Vein endothelial cell (primary cell): ENCODE measurements around the gene ZNF688. TPM values are rescaled to one million over a fixed set of nuclear protein-coding genes. Genes with fewer than 3 reads are reported as not detected.

Experiments
- small RNA-seq: library from RNA; depleted of rRNA; stranded (forward); fragments of <200 nt; gene quantifications from one replicate; pipeline ENCODE3, GENCODE V24; 2012
- total RNA-seq: library from RNA; depleted of rRNA; stranded (reverse); fragments of >200 nt; gene quantifications from 2 replicates; pipeline ENCODE4 v1.2.3, GENCODE V29; 2012

Gene ZNF688
- 5.2 and 6.2 TPM in 2 replicates for total RNA-seq

DNA sequence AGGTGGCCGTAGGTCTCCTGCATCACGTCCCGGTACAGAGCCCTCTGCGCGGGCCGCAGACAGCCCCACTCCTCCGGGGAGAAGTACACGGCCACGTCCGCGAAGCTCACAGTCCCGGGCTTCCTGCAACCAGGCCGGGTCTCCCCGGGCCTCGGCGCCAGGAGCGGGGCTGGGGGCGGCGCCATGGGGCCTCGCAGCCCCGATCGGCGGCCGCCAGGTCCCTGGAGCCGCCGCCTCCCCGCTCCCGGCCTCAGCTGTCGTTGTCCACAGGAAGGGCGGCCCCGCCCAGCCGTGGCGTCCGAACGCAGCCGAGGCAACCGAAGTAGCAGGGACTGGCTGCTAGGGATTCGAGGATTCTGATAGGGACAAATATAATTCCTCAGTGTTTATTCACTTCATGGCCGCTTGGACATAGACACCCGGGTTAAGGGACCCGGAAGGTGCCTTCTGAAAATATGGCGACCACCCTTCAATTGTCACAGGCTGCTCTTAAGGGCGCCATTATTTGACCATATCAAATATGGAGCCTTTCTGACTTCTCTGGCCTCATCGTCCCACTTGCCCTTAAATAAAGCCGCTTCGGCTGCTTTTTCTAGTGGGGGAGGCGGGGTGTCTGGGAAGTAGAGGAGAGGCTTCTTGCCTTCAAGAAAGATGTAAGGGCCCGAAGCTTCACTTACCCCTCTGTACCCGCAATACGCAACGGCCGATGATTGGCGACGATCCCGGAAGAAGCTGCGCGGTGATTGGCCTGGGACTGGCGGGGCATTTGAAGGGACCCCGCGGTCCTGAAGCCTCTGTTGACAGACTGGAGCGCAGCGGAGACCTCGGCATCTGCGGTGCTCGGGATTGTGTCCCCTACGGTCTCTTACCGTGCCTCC lies at the start of gene ZNF688:
Gene ZNF688, minus strand, starts transcription at position 270 of the 878 bp plus-strand sequence. Its CDS starts 85 bp downstream, at position 185.

DNA sequence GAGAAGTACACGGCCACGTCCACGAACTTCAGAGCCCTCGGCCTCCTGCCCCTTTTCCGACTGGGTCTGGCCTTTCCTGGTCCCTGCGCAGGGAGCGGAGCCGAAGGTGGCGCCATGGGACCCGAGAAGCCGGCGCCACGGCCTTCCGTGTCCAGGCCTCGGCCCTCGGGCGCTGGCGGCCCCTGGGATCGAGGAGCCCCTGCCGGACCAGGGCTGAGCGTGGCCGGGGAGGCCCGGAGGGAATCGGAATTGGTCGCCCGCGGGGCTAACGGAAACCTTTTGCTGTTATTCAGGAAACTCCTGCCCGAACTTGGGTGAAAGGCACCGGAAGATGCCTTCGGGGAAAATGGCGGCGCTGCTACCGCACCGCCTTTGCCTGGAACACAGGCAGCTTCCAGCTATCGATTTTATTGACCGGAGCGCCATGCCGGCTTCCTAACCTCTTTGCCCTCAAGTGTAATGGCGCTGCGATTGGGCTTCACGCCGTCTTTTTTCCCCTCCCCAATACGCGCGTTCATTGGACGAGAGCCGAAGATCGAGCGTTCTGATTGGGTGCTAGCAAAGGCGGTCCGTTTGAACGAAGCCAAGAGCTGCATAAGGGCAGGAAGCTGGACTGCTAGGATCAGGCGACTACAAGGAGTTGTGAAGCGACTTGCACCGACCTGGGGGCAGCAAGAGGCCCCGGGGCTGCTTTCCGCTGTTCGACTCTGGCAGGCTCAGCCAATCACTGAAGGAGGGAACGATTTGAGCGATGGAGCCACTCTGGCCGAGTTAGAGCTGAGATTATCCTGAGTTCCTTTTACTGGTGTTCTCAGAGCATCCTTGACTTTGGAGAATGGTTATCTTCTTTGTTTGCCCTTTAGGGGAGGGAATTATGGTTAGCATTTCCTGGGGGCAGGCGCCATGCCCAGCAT lies 38.7 kb upstream of the ZNF688 start, which contains the start of gene ZNF689:
Gene ZNF689, minus strand, starts transcription at position 464 of the 914 bp plus-strand sequence. Its CDS starts 348 bp downstream, at position 116.

DNA sequence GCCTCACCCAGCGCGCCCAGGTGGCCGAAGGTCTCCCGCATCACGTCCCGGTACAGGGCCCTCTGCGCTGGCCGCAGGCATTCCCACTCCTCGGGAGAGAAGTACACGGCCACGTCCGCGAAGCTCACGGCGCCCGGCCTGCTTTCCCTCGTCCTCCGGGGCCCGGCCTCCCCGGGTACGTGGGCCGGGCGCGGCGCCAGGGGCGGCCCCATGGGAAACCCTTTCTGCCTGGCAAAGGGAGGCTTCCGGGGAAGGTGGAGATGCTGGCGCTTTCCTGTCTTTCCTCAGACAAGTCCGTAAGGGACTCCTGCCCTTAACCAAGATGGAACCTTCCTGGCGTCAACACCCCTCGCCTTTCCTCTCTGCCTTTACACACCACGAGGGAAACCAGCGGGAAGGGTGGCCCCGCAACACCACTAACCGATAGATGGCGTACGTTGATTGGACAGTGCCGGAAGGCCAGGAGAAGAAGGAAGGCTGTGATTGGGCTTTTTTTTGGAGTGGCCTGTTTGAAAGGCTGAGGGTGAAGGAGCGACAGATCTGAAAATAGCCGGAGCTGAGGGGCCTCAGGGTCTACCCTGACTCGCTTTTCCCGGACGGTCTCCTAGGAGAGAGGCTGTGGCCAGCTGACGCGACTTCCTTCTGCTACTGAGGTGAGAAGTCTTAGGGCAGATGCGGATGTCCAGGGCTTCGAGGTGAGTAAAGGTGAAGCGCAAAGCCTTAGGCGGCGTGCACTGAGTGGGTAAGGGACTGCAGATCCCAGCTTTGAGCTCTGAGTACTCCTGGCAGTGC lies 14.1 kb upstream of the ZNF688 start, which contains the start of gene ZNF785:
Gene ZNF785, minus strand, starts transcription at position 298 of the 792 bp plus-strand sequence. Its CDS starts 86 bp downstream, at position 212.

DNA sequence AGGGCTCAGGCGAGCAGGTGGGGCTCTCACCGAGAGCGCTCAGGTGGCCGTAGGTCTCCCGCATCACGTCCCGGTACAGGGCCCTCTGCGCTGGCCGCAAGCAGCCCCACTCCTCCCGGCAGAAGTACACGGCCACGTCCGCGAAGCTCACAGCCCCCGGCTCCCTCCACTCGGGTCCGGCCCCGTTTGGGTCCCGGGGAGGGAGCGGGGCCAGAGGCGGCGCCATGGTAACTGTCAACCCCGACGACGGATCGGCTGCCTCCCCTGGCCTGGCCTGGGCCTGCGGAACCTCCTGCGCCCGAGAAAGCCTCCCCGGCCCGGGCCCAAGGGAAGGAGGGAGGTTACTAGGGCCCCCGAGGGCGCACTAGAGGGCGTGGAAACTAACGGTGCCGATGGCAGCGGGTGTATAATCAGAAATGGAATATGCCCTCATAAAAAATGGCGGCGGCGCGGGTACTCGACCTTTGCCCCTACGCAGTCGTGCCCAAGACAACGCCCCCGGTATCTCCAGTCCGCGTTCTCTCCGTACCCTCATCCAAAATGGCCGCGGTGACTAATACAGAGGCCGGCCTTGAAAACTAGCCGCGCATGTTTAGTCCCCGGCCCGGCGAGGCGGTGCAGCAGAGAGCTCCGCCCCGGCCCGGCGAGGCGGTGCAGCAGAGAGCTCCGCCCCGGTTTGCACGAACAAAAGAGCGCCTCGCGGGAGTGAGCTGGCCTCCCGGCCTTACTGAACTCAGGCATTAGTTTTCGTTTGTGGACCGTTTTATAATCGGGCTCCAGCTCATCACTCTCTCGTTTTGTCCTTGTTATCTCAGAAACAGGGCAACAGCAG lies 13.3 kb downstream of the ZNF688 start, which contains the start of gene ZNF764:
Gene ZNF764, minus strand, starts transcription at position 418 of the 832 bp plus-strand sequence. Its CDS starts 192 bp downstream, at position 226.

DNA sequence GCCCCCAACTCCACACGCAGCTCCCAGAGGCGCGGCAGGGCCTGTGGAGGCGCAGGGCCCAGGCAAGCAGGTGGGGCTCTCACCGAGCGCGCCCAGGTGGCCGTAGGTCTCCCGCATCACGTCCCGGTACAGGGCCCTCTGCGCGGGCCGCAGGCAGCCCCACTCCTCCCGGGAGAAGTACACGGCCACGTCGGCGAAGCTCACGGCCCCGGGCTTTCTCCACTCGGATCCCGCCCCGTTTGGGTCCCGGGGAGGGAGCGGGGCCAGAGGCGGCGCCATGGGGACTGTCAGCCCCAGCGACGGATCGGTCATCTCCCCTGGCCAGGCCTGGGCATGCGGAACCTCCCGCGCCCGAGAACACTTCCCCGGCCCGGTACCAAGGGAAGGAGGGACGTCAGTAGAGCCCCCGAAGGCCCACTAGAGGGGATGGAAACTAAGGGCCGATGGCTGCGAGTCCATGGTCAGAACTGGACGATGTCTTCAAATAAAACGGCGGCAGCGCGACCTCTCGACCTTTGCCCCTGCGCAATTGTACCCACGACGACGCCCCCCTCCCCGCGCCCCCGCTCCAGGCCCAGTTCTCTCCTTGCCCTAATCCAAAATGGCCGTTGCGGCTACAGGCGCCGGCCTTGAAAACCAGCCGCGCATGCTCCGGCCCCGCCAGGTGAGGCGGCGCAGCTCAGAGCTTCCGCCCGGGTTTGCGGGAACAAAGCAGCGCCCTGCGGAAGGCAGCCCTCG lies 37.0 kb downstream of the ZNF688 start, which contains the start of gene ZNF747:
Gene ZNF747, minus strand, starts transcription at position 491 of the 738 bp plus-strand sequence. Its CDS starts 179 bp downstream, at position 312.

DNA sequence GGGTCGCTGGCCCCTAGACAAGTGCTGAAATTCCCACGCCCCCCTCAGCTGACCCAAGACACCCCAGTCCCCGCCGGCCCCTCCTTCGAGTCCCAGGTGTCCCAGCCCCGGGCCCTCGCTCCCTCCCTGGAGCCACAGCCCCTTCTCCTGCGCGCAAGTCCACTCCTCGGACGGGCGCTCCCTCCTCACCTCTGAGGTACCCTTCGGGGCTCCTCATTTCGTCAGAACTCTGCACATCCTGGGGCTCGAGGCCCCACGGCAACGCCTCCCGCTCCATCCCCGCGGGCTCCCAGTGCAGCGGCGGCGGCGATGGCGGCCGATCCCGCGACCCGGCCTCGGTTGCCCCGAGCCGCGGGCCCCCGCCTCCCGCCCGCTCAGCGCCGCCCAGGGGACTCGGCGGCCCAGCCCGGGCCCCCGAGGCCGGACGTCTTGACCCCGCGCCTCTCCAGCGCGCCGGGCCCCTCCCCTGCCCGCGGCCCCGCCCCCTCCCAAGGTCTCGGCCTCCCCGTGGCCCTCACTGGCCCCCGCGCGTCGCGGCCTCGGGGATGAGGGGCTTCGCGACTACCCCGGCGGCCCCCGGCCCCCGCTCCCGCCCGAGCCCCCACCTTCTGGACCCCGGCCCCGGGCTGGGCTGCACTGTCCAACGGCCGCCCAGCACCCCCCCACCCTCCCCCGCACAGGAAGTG lies 45.2 kb downstream of the ZNF688 start, which contains the start of gene ZNF768:
Gene ZNF768, minus strand, starts transcription at position 430 of the 686 bp plus-strand sequence. Its CDS starts 153 bp downstream, at position 277.

Small RNA genes within 50 kb of the gene (small RNA-seq; reads per million reads assigned to genes)
- gene AC093249.4: not detected

Other genes with a start within 250 kb of the ZNF688 start
- 40.5 and 43.7 TPM in 2 replicates for gene CD2BP2, start 216.4 kb downstream of the ZNF688 start, total RNA-seq
- 45.6 and 48.0 TPM in 2 replicates for gene TBC1D10B, start 201.2 kb downstream of the ZNF688 start, total RNA-seq
- gene MYL11, start 196.9 kb downstream of the ZNF688 start, total RNA-seq: not detected in 2 replicates
- gene SEPTIN1, start 189.2 kb downstream of the ZNF688 start, total RNA-seq: not detected in 2 replicates
- gene ZNF48, start 176.3 kb downstream of the ZNF688 start, total RNA-seq: 18.9 and 30.4 TPM in 2 replicates
- 9.3 and 14.7 TPM in 2 replicates for gene ZNF771, start 164.1 kb downstream of the ZNF688 start, total RNA-seq
- 39.8 and 51.2 TPM in 2 replicates for gene DCTPP1, start 141.7 kb downstream of the ZNF688 start, total RNA-seq
- 10.8 and 12.1 TPM in 2 replicates for gene SEPHS2, start 125.8 kb downstream of the ZNF688 start, total RNA-seq
- gene ITGAL, start 99.0 kb downstream of the ZNF688 start, total RNA-seq: not detected in 2 replicates
- gene ZNF768, start 45.1 kb downstream of the ZNF688 start, total RNA-seq: 25.3 and 32.0 TPM in 2 replicates
- gene ZNF747, start 36.9 kb downstream of the ZNF688 start, total RNA-seq: 9.5 and 11.7 TPM in 2 replicates
- 10.5 and 10.6 TPM in 2 replicates for gene ZNF764, start 13.3 kb downstream of the ZNF688 start, total RNA-seq
- gene ZNF785, start 14.0 kb upstream of the ZNF688 start, total RNA-seq: 12.7 and 13.0 TPM in 2 replicates
- gene ZNF689, start 38.7 kb upstream of the ZNF688 start, total RNA-seq: 7.2 and 7.9 TPM in 2 replicates
- gene PRR14, start 79.2 kb upstream of the ZNF688 start, total RNA-seq: 11.4 and 15.7 TPM in 2 replicates
- gene FBRS, start 86.7 kb upstream of the ZNF688 start, total RNA-seq: 31.4 and 40.1 TPM in 2 replicates
- 30.4 and 31.7 TPM in 2 replicates for gene SRCAP, start 127.5 kb upstream of the ZNF688 start, total RNA-seq
- gene PHKG2, start 176.7 kb upstream of the ZNF688 start, total RNA-seq: 20.9 and 25.4 TPM in 2 replicates
- gene CFAP119, start 190.3 kb upstream of the ZNF688 start, total RNA-seq: 2.0 and 3.5 TPM in 2 replicates
- 89.9 and 94.1 TPM in 2 replicates for gene RNF40, start 190.6 kb upstream of the ZNF688 start, total RNA-seq
- 13.9 and 18.3 TPM in 2 replicates for gene ZNF629, start 215.5 kb upstream of the ZNF688 start, total RNA-seq